IMR-90 (cell line): ENCODE data around the gene ST3GAL5.

ENCODE experiments used
- RFX5 ChIP-seq: IDR thresholded peaks from 2 replicates; pipeline ENCODE4 v1.8.0; 2012; ENCODE audit warnings: low read depth, mild to moderate bottlenecking, low read length, moderate library complexity
- TF ChIP-seq, protein P1 (sequence below): conservative IDR thresholded peaks from 2 replicates; pipeline ENCODE4 v1.5.1; 2012; ENCODE audit warnings: mild to moderate bottlenecking, low read depth, low read length, improper control_type of control experiment

- TF ChIP-seq RFX5 = no peak
- TF ChIP-seq, protein P1, sequence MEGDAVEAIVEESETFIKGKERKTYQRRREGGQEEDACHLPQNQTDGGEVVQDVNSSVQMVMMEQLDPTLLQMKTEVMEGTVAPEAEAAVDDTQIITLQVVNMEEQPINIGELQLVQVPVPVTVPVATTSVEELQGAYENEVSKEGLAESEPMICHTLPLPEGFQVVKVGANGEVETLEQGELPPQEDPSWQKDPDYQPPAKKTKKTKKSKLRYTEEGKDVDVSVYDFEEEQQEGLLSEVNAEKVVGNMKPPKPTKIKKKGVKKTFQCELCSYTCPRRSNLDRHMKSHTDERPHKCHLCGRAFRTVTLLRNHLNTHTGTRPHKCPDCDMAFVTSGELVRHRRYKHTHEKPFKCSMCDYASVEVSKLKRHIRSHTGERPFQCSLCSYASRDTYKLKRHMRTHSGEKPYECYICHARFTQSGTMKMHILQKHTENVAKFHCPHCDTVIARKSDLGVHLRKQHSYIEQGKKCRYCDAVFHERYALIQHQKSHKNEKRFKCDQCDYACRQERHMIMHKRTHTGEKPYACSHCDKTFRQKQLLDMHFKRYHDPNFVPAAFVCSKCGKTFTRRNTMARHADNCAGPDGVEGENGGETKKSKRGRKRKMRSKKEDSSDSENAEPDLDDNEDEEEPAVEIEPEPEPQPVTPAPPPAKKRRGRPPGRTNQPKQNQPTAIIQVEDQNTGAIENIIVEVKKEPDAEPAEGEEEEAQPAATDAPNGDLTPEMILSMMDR = no peak
Observed at GRCh38 chr2:85793584-85793983, 95.2 kb downstream of the ST3GAL5 start.
